B cell (primary cell): ENCODE measurements around the gene SYNGAP1. TPM values are rescaled to one million over a fixed set of nuclear protein-coding genes. Genes with fewer than 3 reads are reported as not detected.

Experiments used
- ATAC-seq: fragments of 200-7000 bp; cut with Tn5 transposase; one replicate; pipeline ENCODE4 v1.10.0; 2021; ENCODE audit warnings: low read depth, mild to moderate bottlenecking, moderate number of reproducible peaks, moderate library complexity
- CTCF ChIA-PET: fragments of 350-600 bp; sonication (Branson Sonifier 250); formaldehyde crosslinking; loops from one replicate; lab custom pipeline; 2021; ENCODE audit warnings: antibody characterized with exemption, inconsistent platforms; lab: Charles Lee
- POLR2A ChIA-PET: fragments of 350-600 bp; sonication (Branson Sonifier 250); formaldehyde crosslinking; loops from one replicate; lab custom pipeline; 2021; ENCODE audit warnings: antibody characterized with exemption; lab: Charles Lee
- DNase-seq: peaks from one replicate; pipeline ENCODE4 v3.0.0; 2013
- H2AFZ ChIP-seq: 2 replicates; pipeline ENCODE4 v1.6.1; 2012; ENCODE audit warnings: mild to moderate bottlenecking, low read depth, low read length; ENCODE audit not compliant: insufficient read depth, poor library complexity, severe bottlenecking
- H3K27ac ChIP-seq, 2 donors: 1 replicate in 1 of 2; 2 replicates in 1 of 2; pipeline ENCODE4 v1.5.1; 2012 to 2013; ENCODE audit warnings: low read length in 2 of 2, mild to moderate bottlenecking in 2 of 2, moderate library complexity in 1 of 2
- H3K27me3 ChIP-seq, 4 experiments: fragments of 200-600 bp in 1 of 4; sonication (generic) in 1 of 4; replicated peaks in 1 of 4; 1 replicate in 2 of 4; 2 replicates in 2 of 4; pipeline versions ENCODE4 v1.6.1 to v1.7.0; 2013 to 2016; ENCODE audit warnings: low read length in 3 of 4, mild to moderate bottlenecking in 2 of 4, mixed read lengths in 1 of 4, moderate library complexity in 1 of 4; ENCODE audit not compliant: insufficient read depth in 4 of 4, control insufficient read depth in 3 of 4; ENCODE audit errors: control extremely low read depth in 1 of 4
- H3K36me3 ChIP-seq, 2 experiments: replicated peaks in 1 of 2; 1 replicate in 1 of 2; 2 replicates in 1 of 2; pipeline versions ENCODE4 v1.6.1 to v1.7.1; 2013; ENCODE audit warnings: low read length in 1 of 2; ENCODE audit not compliant: insufficient read depth in 2 of 2, control insufficient read depth in 1 of 2; ENCODE audit errors: control extremely low read depth in 1 of 2, extremely low read depth in 1 of 2
- H3K4me1 ChIP-seq, 2 donors: fragments of 200-600 bp in 1 of 2; sonication (generic) in 1 of 2; 1 replicate in 1 of 2; 2 replicates in 1 of 2; pipeline versions ENCODE4 v1.5.1 to v1.6.1; 2013 to 2017; ENCODE audit warnings: low read length in 2 of 2; ENCODE audit not compliant: control insufficient read depth in 2 of 2, insufficient read depth in 2 of 2
- H3K4me2 ChIP-seq: replicated peaks from 2 replicates; pipeline ENCODE3; 2012; ENCODE audit warnings: mild to moderate bottlenecking, low read depth, low read length; ENCODE audit not compliant: poor library complexity, severe bottlenecking
- H3K4me3 ChIP-seq, 5 experiments: fragments of 200-600 bp in 1 of 5; sonication (generic) in 1 of 5; 1 replicate in 3 of 5; 2 replicates in 2 of 5; pipeline versions ENCODE4 v1.5.1 to v1.7.0; 2011 to 2016; ENCODE audit warnings: low read length in 4 of 5, mild to moderate bottlenecking in 4 of 5, low read depth in 2 of 5, control low read depth in 1 of 5, moderate library complexity in 1 of 5; ENCODE audit not compliant: insufficient read depth in 1 of 5; ENCODE audit errors: control extremely low read depth in 1 of 5, extremely low read depth in 1 of 5
- H3K79me2 ChIP-seq: fragments of 200-600 bp; sonication (generic); one replicate; pipeline ENCODE4 v1.6.0; 2016; ENCODE audit warnings: low read length; ENCODE audit not compliant: control insufficient read depth, insufficient read depth
- H3K9ac ChIP-seq: fragments of 200-600 bp; sonication (generic); 2 replicates; pipeline ENCODE4 v1.6.1; 2017; ENCODE audit warnings: mild to moderate bottlenecking, low read length, moderate library complexity
- H3K9me3 ChIP-seq, 3 donors: one replicate each; pipeline versions ENCODE4 v1.6.1 to v1.7.1; 2013; ENCODE audit warnings: low read length in 2 of 3; ENCODE audit not compliant: control insufficient read depth in 2 of 3, insufficient read depth in 1 of 3; ENCODE audit errors: control extremely low read depth in 1 of 3
- H4K20me1 ChIP-seq: 2 replicates; pipeline ENCODE4 v1.6.0; 2012; ENCODE audit warnings: mild to moderate bottlenecking, low read length; ENCODE audit not compliant: insufficient read depth, control insufficient read depth, poor library complexity, severe bottlenecking
- H3K27ac Mint-ChIP-seq: one replicate; pipeline ENCODE4 v1.8.0; 2021; ENCODE audit warnings: mixed read lengths
- H3K27me3 Mint-ChIP-seq: one replicate; pipeline ENCODE4 v1.8.0; 2021; ENCODE audit warnings: mixed read lengths
- H3K4me1 Mint-ChIP-seq: one replicate; pipeline ENCODE4 v1.8.0; 2021; ENCODE audit warnings: mixed read lengths
- H3K4me3 Mint-ChIP-seq: one replicate; pipeline ENCODE4 v1.8.0; 2021; ENCODE audit warnings: mixed read lengths
- H3K9me3 Mint-ChIP-seq: one replicate; pipeline ENCODE4 v1.8.0; 2022; ENCODE audit warnings: mixed read lengths; ENCODE audit not compliant: insufficient read depth
- EZH2 ChIP-seq: IDR thresholded peaks from 2 replicates; pipeline ENCODE4 v1.6.1; 2012; ENCODE audit warnings: borderline replicate concordance, low read depth, mild to moderate bottlenecking, moderate library complexity, low read length; ENCODE audit not compliant: insufficient read depth, poor library complexity, severe bottlenecking
- WGBS: methylation state at CpG from one replicate; pipeline ENCODE4 v1.1.5; 2013; ENCODE audit warnings: missing lambda C conversion rate; ENCODE audit not compliant: insufficient coverage; 5-methylcytosine and 5-hydroxymethylcytosine counted together
- intact Hi-C: fragments of 100-400 bp; cut with micrococcal nuclease; formaldehyde crosslinking; loops from one replicate; pipeline ENCODE4 v1.10.0; 2022
- polyA plus RNA-seq: library from polyadenylated mRNA; depleted of rRNA; stranded (reverse); fragments of >200 nt; gene quantifications from 2 replicates; pipeline ENCODE4 v1.2.3, GENCODE V29; 2012
- total RNA-seq, 2 donors: library from RNA; stranded (reverse); fragments of 120-200 nt in 1 of 2; gene quantifications; 1 replicate in 1 of 2; 2 replicates in 1 of 2; pipeline versions ENCODE4 v1.2.3 to v1.2.4, GENCODE V29; 2013 to 2022
- TF ChIP-seq, protein P1 (sequence below): fragments of 200-600 bp; IDR thresholded peaks from one replicate; pipeline ENCODE4 v1.8.0; 2022; ENCODE audit warnings: antibody characterized with exemption, mild to moderate bottlenecking

The SYNGAP1 gene
- total and polyA plus RNA-seq, 2 donors (not counting 1 experiment from before 2014, with no cell fraction given): 18.6 to 43.0 TPM

DNA sequence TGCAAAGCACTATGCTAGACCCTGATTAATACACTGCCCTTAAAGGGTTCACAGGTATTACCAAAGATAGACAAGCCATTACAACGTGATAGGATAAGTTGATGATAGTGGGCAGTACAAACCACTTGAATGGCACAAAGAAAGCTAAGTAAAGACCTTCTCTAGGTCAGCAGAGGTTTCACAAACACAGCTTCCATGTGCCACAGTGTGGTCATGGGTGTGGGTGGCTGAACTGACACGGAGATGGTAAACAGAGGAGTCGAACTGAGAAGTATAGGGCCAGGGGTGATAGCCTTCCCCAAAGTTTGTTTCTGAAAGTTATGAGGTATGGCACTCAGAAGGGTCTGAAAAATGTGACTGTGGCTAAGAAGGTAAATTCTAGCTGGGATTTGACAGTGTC, 38.8 kb downstream of the SYNGAP1 start:
- H3K4me2 ChIP-seq: no peak overlapping the region
- intact Hi-C loops: no loop called here
- no peak for ATAC-seq
- no peak overlapping the region for H2AFZ ChIP-seq
- no peak overlapping the region for H3K4me3 Mint-ChIP-seq
- TF ChIP-seq, protein P1, sequence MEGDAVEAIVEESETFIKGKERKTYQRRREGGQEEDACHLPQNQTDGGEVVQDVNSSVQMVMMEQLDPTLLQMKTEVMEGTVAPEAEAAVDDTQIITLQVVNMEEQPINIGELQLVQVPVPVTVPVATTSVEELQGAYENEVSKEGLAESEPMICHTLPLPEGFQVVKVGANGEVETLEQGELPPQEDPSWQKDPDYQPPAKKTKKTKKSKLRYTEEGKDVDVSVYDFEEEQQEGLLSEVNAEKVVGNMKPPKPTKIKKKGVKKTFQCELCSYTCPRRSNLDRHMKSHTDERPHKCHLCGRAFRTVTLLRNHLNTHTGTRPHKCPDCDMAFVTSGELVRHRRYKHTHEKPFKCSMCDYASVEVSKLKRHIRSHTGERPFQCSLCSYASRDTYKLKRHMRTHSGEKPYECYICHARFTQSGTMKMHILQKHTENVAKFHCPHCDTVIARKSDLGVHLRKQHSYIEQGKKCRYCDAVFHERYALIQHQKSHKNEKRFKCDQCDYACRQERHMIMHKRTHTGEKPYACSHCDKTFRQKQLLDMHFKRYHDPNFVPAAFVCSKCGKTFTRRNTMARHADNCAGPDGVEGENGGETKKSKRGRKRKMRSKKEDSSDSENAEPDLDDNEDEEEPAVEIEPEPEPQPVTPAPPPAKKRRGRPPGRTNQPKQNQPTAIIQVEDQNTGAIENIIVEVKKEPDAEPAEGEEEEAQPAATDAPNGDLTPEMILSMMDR: no peak
- no peak for TF ChIP-seq EZH2
- H3K27me3 ChIP-seq: peaks cover 0 to 2% (median 0%) of the 10 kb centered on the region in 4 experiments
- CTCF ChIA-PET: no interaction called here
- POLR2A ChIA-PET: no interaction called here
- H3K27ac ChIP-seq: no peak overlapping the region
- DNase-seq: no peak
- no peak overlapping the region for H3K4me3 ChIP-seq
- peaks cover under 1% of the 10 kb centered on the region for H4K20me1 ChIP-seq
- H3K9ac ChIP-seq: no peak overlapping the region
- peaks cover 0 to 3% of the 10 kb centered on the region in 2 experiments for H3K36me3 ChIP-seq
- H3K9me3 Mint-ChIP-seq: no peaks in the 10 kb centered on the region
- no peaks in the 10 kb centered on the region for H3K27me3 Mint-ChIP-seq
- no peaks in the 10 kb centered on the region for H3K9me3 ChIP-seq
- H3K4me1 Mint-ChIP-seq: peaks cover 24% of the 10 kb centered on the region
- 85% methylated on average over 2 of the region's 3 CpGs for WGBS
- H3K79me2 ChIP-seq: peaks cover 29% of the 10 kb centered on the region
- H3K4me1 ChIP-seq: peaks cover 8 to 11% of the 10 kb centered on the region in 2 donors
- H3K27ac Mint-ChIP-seq: no peak overlapping the region

DNA sequence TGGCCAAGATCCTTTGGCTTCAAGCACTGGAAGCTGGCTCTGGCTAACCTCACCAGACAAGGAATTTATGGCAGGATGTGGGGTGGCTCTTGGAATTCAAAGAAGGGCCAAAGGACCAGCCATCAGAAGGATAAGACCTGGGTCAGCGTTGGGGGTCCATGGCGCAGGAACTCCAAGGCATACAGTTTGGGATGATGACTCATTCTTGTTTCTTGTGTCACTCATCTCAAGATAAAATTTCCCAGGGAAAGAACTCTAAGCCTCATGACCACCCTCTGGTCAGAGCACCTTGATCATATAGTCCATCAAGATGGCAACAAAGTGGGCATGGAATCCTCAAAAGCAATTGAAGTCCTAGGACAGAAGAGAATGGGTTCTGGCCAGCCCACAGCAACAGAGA, 39.4 kb downstream of the SYNGAP1 start:
- Mint-ChIP-seq H3K4me3 (no peak overlapping the region), H3K4me1 (peaks cover 18% of the 10 kb centered on the region), H3K9me3 (no peaks in the 10 kb centered on the region), H3K27me3 (no peaks in the 10 kb centered on the region), H3K27ac (no peak overlapping the region)
- H3K4me1 ChIP-seq: peaks cover 7% of the 10 kb centered on the region in 2 donors
- H3K36me3 ChIP-seq: peaks cover 0 to 3% of the 10 kb centered on the region in 2 experiments
- CTCF ChIA-PET: no interaction called here
- peaks cover 24% of the 10 kb centered on the region for H3K79me2 ChIP-seq
- H4K20me1 ChIP-seq: no peaks in the 10 kb centered on the region
- intact Hi-C loops: no loop called here
- no peak overlapping the region for H3K4me3 ChIP-seq
- ATAC-seq: no peak
- no peak overlapping the region for H2AFZ ChIP-seq
- POLR2A ChIA-PET: no interaction called here
- H3K27me3 ChIP-seq: peaks cover 0 to 2% (median 0%) of the 10 kb centered on the region in 4 experiments
- no peak overlapping the region for H3K9ac ChIP-seq
- H3K27ac ChIP-seq: no peak overlapping the region
- WGBS: 100% methylated on average over 1 of the region's 2 CpGs
- no peak overlapping the region for H3K4me2 ChIP-seq
- H3K9me3 ChIP-seq: no peaks in the 10 kb centered on the region
- no peak for TF ChIP-seq EZH2
- TF ChIP-seq, protein P1: no peak
- DNase-seq: no peak
